MM.1S (cell line): ENCODE data around the gene LYSMD2.

Experiments used
- DNase-seq: peaks from one replicate; pipeline ENCODE4 v3.0.0-alpha.2; 2015
- H2AFZ ChIP-seq: fragments of 300-600 bp; sonication (generic); 2 replicates; pipeline ENCODE4 v1.6.0; 2016; ENCODE audit warnings: antibody characterized with exemption, low read length
- H3F3A ChIP-seq: fragments of 300-600 bp; sonication (generic); 2 replicates; pipeline ENCODE4 v1.6.1; 2016; ENCODE audit warnings: mild to moderate bottlenecking, antibody characterized with exemption, low read length, moderate library complexity, mixed read lengths; ENCODE audit not compliant: insufficient read depth
- H3K27ac ChIP-seq: fragments of 300-600 bp; sonication (generic); 2 replicates; pipeline ENCODE4 v1.5.1; 2016; ENCODE audit warnings: mild to moderate bottlenecking, low read length
- H3K27me3 ChIP-seq: fragments of 300-600 bp; sonication (generic); replicated peaks from 2 replicates; pipeline ENCODE4 v1.6.0; 2016; ENCODE audit warnings: low read length; ENCODE audit not compliant: insufficient read depth
- H3K36me3 ChIP-seq: fragments of 300-600 bp; sonication (generic); replicated peaks from 2 replicates; pipeline ENCODE4 v1.6.1; 2016; ENCODE audit warnings: mild to moderate bottlenecking, low read length, mixed read lengths; ENCODE audit not compliant: insufficient read depth
- H3K4me1 ChIP-seq: fragments of 300-600 bp; sonication (generic); 2 replicates; pipeline ENCODE4 v1.6.1; 2016; ENCODE audit warnings: low read length, mixed read lengths
- H3K4me2 ChIP-seq: fragments of 300-600 bp; sonication (generic); 2 replicates; pipeline ENCODE4 v1.6.0; 2016; ENCODE audit warnings: low read depth, low read length
- H3K4me3 ChIP-seq: fragments of 300-600 bp; sonication (generic); 2 replicates; pipeline ENCODE4 v1.5.1; 2016; ENCODE audit warnings: low read length, mixed read lengths
- H3K79me2 ChIP-seq: fragments of 300-600 bp; sonication (generic); 2 replicates; pipeline ENCODE4 v1.6.1; 2016; ENCODE audit warnings: mixed run types, low read length, mixed read lengths
- H3K9ac ChIP-seq: fragments of 300-600 bp; sonication (generic); 2 replicates; pipeline ENCODE4 v1.6.1; 2016; ENCODE audit warnings: low read length, mixed read lengths
- H3K9me2 ChIP-seq: fragments of 300-600 bp; sonication (generic); replicated peaks from 2 replicates; pipeline ENCODE4 v1.6.1; 2016; ENCODE audit warnings: mild to moderate bottlenecking, low read length, mixed read lengths; ENCODE audit not compliant: insufficient read depth
- H3K9me3 ChIP-seq: fragments of 300-600 bp; sonication (generic); replicated peaks from 2 replicates; pipeline ENCODE4 v1.6.1; 2016; ENCODE audit warnings: mild to moderate bottlenecking, low read length, mixed read lengths; ENCODE audit not compliant: insufficient read depth
- H4K20me1 ChIP-seq: fragments of 300-600 bp; sonication (generic); 2 replicates; pipeline ENCODE4 v1.6.1; 2016; ENCODE audit warnings: mild to moderate bottlenecking, low read length, moderate library complexity, mixed read lengths; ENCODE audit not compliant: insufficient read depth
- EZH2 ChIP-seq: fragments of 300-600 bp; sonication (generic); optimal IDR thresholded peaks from 2 replicates; pipeline ENCODE3; 2017; ENCODE audit warnings: low read depth, mild to moderate bottlenecking, antibody characterized with exemption, low read length, mixed read lengths
- EZH2phosphoT487 ChIP-seq: fragments of 300-600 bp; sonication (generic); IDR thresholded peaks from 2 replicates; pipeline ENCODE4 v1.6.1; 2018; ENCODE audit warnings: antibody characterized with exemption, low read length
- TF ChIP-seq, protein P1 (sequence below): fragments of 300-600 bp; sonication (generic); IDR thresholded peaks from 2 replicates; pipeline ENCODE4 v1.5.1; 2016; ENCODE audit warnings: antibody characterized with exemption, low read length, mixed read lengths

Gene LYSMD2

DNA sequence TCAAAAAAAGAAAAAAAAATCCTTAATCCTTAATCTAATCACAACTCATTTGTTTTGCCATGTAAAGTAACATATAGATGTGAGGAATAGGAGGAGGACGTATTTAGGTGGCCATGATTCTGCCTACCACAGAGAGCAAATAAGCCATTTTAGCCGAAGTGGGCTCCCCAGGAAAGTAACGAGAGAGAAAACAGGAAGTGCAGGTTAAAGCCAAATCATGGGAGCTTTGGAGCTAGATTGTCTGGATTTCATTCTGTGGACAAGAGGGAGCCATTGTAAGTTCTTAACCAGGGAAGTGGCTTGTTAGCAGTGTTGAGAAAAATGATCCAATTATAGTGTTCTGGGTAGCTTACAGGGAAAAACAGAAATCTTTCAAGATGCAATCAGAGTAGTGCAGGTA, 23.4 kb upstream of the LYSMD2 start:
- H3K4me3 ChIP-seq = no peak overlapping the region
- H3K36me3 ChIP-seq = no peaks in the 10 kb centered on the region
- no peaks in the 10 kb centered on the region for H3F3A ChIP-seq
- H3K9me3 ChIP-seq = no peaks in the 10 kb centered on the region
- DNase-seq = no peak
- no peaks in the 10 kb centered on the region for H3K27me3 ChIP-seq
- H3K9ac ChIP-seq = no peak overlapping the region
- H3K4me2 ChIP-seq = no peak overlapping the region
- H2AFZ ChIP-seq = no peak overlapping the region
- H3K27ac ChIP-seq = no peak overlapping the region
- H3K79me2 ChIP-seq = no peaks in the 10 kb centered on the region
- no peaks in the 10 kb centered on the region for H4K20me1 ChIP-seq
- H3K4me1 ChIP-seq = no peaks in the 10 kb centered on the region
- TF ChIP-seq EZH2phosphoT487 (no peak), EZH2 (no peak)
- TF ChIP-seq, protein P1, sequence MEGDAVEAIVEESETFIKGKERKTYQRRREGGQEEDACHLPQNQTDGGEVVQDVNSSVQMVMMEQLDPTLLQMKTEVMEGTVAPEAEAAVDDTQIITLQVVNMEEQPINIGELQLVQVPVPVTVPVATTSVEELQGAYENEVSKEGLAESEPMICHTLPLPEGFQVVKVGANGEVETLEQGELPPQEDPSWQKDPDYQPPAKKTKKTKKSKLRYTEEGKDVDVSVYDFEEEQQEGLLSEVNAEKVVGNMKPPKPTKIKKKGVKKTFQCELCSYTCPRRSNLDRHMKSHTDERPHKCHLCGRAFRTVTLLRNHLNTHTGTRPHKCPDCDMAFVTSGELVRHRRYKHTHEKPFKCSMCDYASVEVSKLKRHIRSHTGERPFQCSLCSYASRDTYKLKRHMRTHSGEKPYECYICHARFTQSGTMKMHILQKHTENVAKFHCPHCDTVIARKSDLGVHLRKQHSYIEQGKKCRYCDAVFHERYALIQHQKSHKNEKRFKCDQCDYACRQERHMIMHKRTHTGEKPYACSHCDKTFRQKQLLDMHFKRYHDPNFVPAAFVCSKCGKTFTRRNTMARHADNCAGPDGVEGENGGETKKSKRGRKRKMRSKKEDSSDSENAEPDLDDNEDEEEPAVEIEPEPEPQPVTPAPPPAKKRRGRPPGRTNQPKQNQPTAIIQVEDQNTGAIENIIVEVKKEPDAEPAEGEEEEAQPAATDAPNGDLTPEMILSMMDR = no peak
- no peaks in the 10 kb centered on the region for H3K9me2 ChIP-seq

DNA sequence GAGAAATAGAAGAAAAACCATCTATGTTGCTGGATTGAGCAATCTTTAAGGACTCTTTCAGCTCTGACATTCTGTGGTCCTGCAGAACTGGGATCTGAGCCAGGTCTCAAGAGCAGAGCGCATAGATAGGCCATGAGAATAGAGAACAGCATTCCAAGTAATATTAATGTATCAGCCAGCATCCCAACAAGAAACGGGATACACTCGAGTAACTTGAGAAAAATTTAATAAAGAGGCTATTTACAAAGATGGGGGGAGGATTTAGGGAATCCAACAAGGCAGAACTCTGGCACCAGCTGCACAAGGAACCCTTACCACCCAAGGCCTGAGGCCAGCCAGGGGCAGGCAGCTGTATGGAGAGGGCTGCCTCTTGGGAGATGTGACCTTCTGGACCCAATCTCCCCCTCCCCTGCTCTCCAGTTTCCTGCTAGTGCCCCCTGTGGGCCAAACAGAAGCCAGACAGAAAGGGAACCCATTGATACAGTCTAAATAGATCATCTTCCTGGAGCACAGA, 22.2 kb upstream of the LYSMD2 start:
- H3K79me2 ChIP-seq = no peaks in the 10 kb centered on the region
- no peak overlapping the region for H3K27ac ChIP-seq
- no peak overlapping the region for H3K4me2 ChIP-seq
- no peaks in the 10 kb centered on the region for H3K27me3 ChIP-seq
- no peaks in the 10 kb centered on the region for H3K9me3 ChIP-seq
- no peak for DNase-seq
- H3K4me3 ChIP-seq = no peak overlapping the region
- H2AFZ ChIP-seq = no peak overlapping the region
- no peaks in the 10 kb centered on the region for H3K36me3 ChIP-seq
- H3F3A ChIP-seq = no peaks in the 10 kb centered on the region
- H3K4me1 ChIP-seq = no peaks in the 10 kb centered on the region
- no peaks in the 10 kb centered on the region for H4K20me1 ChIP-seq
- TF ChIP-seq EZH2phosphoT487 = no peak
- TF ChIP-seq, protein P1 = 0 out of 2 replicates have a peak, but pooled peaks have one; percentile 8
- H3K9me2 ChIP-seq = no peaks in the 10 kb centered on the region
- no peak overlapping the region for H3K9ac ChIP-seq

DNA sequence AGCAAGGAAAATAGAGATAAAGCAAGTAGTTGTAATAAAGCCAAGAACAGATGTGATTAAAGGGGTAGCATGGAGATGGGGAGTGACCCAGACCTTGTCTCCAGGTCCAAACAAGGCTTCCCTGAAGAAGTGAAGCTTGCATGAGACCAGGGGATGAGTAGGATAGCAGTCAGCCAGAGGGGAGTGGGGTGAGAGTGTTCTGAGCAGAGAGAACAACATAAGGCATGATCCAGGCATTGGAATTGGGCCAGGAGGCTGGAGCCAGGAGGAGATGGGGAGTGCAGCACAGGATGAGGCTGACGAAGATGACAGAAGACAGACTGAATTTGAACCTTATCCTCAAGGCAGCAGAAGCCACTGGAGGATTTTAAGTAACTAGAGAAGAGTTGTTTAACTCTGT, 21.2 kb upstream of the LYSMD2 start:
- H3K4me3 ChIP-seq = no peak overlapping the region
- H3K36me3 ChIP-seq = no peaks in the 10 kb centered on the region
- H3K4me1 ChIP-seq = no peaks in the 10 kb centered on the region
- no peaks in the 10 kb centered on the region for H3K79me2 ChIP-seq
- H3F3A ChIP-seq = no peaks in the 10 kb centered on the region
- H3K9me2 ChIP-seq = no peaks in the 10 kb centered on the region
- no peaks in the 10 kb centered on the region for H3K27me3 ChIP-seq
- TF ChIP-seq EZH2 = no peak
- no peak for TF ChIP-seq EZH2phosphoT487
- TF ChIP-seq, protein P1 = no peak
- H3K4me2 ChIP-seq = no peak overlapping the region
- H3K9ac ChIP-seq = no peak overlapping the region
- no peaks in the 10 kb centered on the region for H4K20me1 ChIP-seq
- H3K27ac ChIP-seq = no peak overlapping the region
- H2AFZ ChIP-seq = no peak overlapping the region
- H3K9me3 ChIP-seq = no peaks in the 10 kb centered on the region
- DNase-seq = no peak
